Measurements from ENCODE around the gene MYBPC1. TPM values are rescaled to one million over a fixed set of nuclear protein-coding genes. Genes with fewer than 3 reads are reported as not detected.
A peak's percentile ranks its signal among the peaks of the same experiment; 100 is the strongest.

MYBPC1 gene
- total RNA-seq, 1 donor from 2014 or later: 7.3 TPM

- H3K4me3 ChIP-seq: no peak overlapping the region
- no peak overlapping the region for H3K27ac ChIP-seq (replicated peaks)
- H3K36me3 ChIP-seq: no peaks in the 10 kb centered on the region
- H3K27me3 ChIP-seq (ENCODE audit: low read depth): no peaks in the 10 kb centered on the region
- DNase-seq: no peak
- intact Hi-C loops (cut with micrococcal nuclease): no loop called here
- TF ChIP-seq, protein P1, sequence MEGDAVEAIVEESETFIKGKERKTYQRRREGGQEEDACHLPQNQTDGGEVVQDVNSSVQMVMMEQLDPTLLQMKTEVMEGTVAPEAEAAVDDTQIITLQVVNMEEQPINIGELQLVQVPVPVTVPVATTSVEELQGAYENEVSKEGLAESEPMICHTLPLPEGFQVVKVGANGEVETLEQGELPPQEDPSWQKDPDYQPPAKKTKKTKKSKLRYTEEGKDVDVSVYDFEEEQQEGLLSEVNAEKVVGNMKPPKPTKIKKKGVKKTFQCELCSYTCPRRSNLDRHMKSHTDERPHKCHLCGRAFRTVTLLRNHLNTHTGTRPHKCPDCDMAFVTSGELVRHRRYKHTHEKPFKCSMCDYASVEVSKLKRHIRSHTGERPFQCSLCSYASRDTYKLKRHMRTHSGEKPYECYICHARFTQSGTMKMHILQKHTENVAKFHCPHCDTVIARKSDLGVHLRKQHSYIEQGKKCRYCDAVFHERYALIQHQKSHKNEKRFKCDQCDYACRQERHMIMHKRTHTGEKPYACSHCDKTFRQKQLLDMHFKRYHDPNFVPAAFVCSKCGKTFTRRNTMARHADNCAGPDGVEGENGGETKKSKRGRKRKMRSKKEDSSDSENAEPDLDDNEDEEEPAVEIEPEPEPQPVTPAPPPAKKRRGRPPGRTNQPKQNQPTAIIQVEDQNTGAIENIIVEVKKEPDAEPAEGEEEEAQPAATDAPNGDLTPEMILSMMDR (IDR thresholded peaks at IDR 0.05; ENCODE audit: borderline replicate concordance): no peak
- no peaks in the 10 kb centered on the region for H3K9me3 ChIP-seq (replicated peaks)
- peaks cover 6% of the 10 kb centered on the region for H3K4me1 ChIP-seq
Measured at GRCh38 chr12:101612160-101612916, 17.6 kb downstream of the MYBPC1 start.

GRCh38 chr12:101616027-101616494, 21.3 kb downstream of the MYBPC1 start:
- Histone ChIP-seq H3K36me3 (no peaks in the 10 kb centered on the region), H3K4me1 (peaks cover 6% of the 10 kb centered on the region), H3K27ac (replicated peaks) (peak overlapping the region; percentile 56), H3K27me3 (ENCODE audit: low read depth) (no peaks in the 10 kb centered on the region), H3K9me3 (replicated peaks) (no peaks in the 10 kb centered on the region), H3K4me3 (no peak overlapping the region)
- DNase-seq: no peak
- intact Hi-C loops (cut with micrococcal nuclease): no loop called here
- TF ChIP-seq, protein P1 (IDR thresholded peaks at IDR 0.05; ENCODE audit: borderline replicate concordance): no peak

- H3K4me1 ChIP-seq: peaks cover 6% of the 10 kb centered on the region
- peaks cover 4% of the 10 kb centered on the region for H3K27me3 ChIP-seq (ENCODE audit: low read depth)
- no peak overlapping the region for H3K4me3 ChIP-seq
- H3K36me3 ChIP-seq: no peaks in the 10 kb centered on the region
- no peak for DNase-seq
- intact Hi-C loops (cut with micrococcal nuclease): no loop called here
- no peak overlapping the region for H3K27ac ChIP-seq (replicated peaks)
- H3K9me3 ChIP-seq (replicated peaks): no peaks in the 10 kb centered on the region
- TF ChIP-seq, protein P1 (IDR thresholded peaks at IDR 0.05; ENCODE audit: borderline replicate concordance): no peak
Measured at GRCh38 chr12:101619026-101619786, 24.4 kb downstream of the MYBPC1 start.

DNA sequence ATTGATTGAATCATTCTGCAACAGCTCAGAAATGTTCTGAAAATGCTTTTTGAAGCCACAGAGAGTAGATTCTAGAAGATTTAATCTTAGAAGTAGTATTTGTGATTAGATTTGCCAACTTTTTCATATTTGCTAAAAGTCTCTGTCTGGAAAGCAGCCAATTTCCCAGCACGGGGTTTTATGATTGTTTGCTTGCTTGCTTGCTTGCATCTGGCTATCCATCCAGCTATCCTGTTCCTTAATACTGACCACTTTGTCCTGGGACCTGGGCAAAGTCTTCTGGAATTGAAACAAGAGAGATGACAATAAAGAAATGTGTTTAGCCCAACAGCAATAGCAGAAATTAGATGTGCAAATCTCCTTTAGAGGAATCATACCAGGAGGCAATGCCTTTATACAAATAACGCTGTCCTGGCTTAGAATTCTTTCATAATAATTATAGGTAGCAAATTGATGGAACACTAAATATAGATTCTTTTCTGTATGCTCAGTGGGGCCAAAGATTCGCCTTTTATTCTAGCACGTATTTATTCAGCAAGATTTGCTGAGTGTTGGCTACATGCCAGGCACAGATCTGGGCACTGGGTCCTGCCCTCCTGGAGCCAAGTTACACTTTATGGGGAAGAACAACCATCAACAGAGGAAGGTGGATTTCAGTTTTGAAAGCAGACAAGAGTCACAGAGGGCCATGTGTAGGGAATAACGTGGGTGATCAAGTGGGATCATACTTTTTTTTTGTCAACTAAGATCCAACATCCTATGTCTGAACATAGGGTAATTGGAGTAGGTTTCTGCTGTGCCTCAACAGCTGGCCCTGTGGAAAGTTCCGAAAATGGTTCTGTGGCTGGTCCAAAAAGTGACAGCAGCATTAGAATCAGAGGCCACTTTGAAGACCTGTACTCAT, 25.3 kb downstream of the MYBPC1 start:
- DNase-seq: no peak

More for the DNA sequence above, 25.3 kb downstream of the MYBPC1 start:
- Histone ChIP-seq H3K27ac (replicated peaks) (no peak overlapping the region), H3K27me3 (ENCODE audit: low read depth) (peaks cover 4% of the 10 kb centered on the region), H3K9me3 (replicated peaks) (no peaks in the 10 kb centered on the region), H3K4me3 (no peak overlapping the region), H3K36me3 (no peaks in the 10 kb centered on the region), H3K4me1 (peaks cover 6% of the 10 kb centered on the region)
- intact Hi-C loops (cut with micrococcal nuclease): no loop called here
- TF ChIP-seq, protein P1 (IDR thresholded peaks at IDR 0.05; ENCODE audit: borderline replicate concordance): no peak

Measured in left ventricle myocardium inferior (tissue), 1 donor.